Fibroblast of the aortic adventitia (primary cell): Measurements from ENCODE around the gene CD200R1L. TPM values are rescaled to one million over a fixed set of nuclear protein-coding genes. Genes with fewer than 3 reads are reported as not detected.

Source experiments
- DNase-seq: peaks from one replicate; pipeline ENCODE4 v3.0.0-alpha.2; 2010; ENCODE audit warnings: low read depth
- H3K4me3 ChIP-seq: 2 replicates; pipeline ENCODE4 v1.5.1; 2011; ENCODE audit warnings: low read depth, mild to moderate bottlenecking, control low read depth, low read length, moderate library complexity
- CTCF ChIP-seq: IDR thresholded peaks from 2 replicates; pipeline ENCODE4 v1.5.1; 2011; ENCODE audit warnings: mild to moderate bottlenecking, low read length, control low read depth, inconsistent platforms; ENCODE audit not compliant: insufficient read depth
- total RNA-seq: library from RNA; depleted of rRNA; stranded (reverse); fragments of >200 nt; gene quantifications from 2 replicates; pipeline ENCODE4 v1.2.3, GENCODE V29; 2012; ENCODE audit warnings: low replicate concordance

Gene CD200R1L
- total RNA-seq, 1 donor, result not detected

DNA sequence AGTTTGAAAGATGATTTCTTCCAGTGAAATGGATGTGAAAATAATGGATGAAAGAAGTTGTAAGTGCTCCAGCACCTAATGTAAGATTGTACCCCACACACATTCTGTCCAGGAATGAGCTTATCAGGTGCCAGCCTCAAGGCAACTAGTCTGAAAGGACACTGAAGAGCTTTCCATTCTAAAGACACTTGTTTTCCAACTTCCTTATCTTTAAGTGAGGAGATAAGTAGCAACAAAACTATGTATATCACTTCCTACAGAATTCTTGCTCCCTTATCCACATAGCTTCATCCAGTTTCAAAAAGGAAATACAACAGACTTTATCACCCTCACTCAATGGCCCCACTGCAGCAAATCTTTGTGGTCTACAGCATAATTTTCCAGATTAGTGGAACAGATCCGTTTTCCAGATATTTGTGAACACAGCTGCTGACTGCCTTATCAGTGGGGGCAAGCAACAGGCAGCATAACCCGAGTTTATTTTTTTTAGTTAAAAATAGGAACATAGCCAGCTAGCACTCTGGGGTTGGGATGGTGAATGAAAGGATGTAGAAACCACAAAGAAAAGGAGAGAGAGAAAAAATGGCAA is 60.6 kb downstream of the CD200R1L start:
- peak; percentile 93 for DNase-seq
- TF ChIP-seq CTCF, result no peak
- H3K4me3 ChIP-seq, result no peak overlapping the region

- no peak overlapping the region for H3K4me3 ChIP-seq
- no peak for DNase-seq
- no peak for TF ChIP-seq CTCF
These were observed 61.2 kb downstream of the CD200R1L start for GRCh38 chr3:112785321-112786001.

GRCh38 chr3:112782491-112782890 is 64.2 kb downstream of the CD200R1L start:
- DNase-seq, result no peak
- H3K4me3 ChIP-seq, result no peak overlapping the region
- no peak for TF ChIP-seq CTCF

DNA sequence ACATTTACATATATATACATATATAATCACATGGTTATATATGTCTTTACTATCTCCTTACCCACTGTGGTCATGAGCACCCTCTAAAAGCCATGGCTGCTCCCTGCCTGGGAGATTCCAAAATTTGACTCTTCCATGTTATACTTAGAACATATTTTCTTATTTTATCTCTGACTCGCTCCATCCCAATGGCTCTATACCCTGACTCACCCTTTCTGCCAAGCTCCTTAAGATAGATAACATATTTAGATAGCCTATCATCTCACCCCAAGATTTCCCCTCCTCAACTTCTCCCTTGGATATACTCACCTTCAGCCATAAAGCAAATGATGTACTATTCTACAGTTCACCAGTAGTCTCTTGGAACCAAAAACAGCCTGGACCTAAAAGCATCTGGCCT is 65.1 kb downstream of the CD200R1L start:
- no peak overlapping the region for H3K4me3 ChIP-seq
- TF ChIP-seq CTCF, result no peak
- DNase-seq, result peak; percentile 52

- peak overlapping the region; percentile 10 for H3K4me3 ChIP-seq
- TF ChIP-seq CTCF, result no peak
- peak; percentile 63 for DNase-seq
These were observed 66.8 kb downstream of the CD200R1L start for GRCh38 chr3:112779558-112780480.

DNA sequence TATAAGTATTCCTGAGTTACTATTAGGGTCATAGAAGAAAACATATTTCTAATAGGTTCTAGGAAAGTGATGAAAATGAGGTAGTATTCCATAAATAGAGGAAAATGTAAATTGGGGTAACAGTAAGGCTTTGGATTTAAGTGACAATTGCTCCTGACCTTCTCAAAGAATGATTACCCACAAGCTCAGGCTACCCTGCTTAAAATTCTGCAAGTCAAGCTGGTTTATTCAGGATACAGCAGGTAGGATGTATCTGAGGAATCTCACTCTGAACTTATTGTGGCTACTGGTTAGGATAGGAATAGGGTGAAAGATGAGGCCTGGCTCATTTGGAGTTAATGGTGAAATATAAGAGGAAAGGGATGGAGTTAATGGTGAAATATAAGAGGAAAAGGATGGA is 67.7 kb downstream of the CD200R1L start:
- TF ChIP-seq CTCF, result no peak
- H3K4me3 ChIP-seq, result peak overlapping the region; percentile 11
- DNase-seq, result no peak
